GM12891 (cell line): Measurements from ENCODE around the gene PPHLN1.
"Not testable (repeated sequence)": the region's sequence is repeated elsewhere in the genome, so short reads cannot be mapped to it uniquely, and the experiment has no call there.

ENCODE experiments used
- POLR2A ChIP-seq: IDR thresholded peaks from 2 replicates; pipeline ENCODE4 v1.6.1; 2011; ENCODE audit warnings: low read depth, low read length, control low read depth
- POLR2AphosphoS5 ChIP-seq: IDR thresholded peaks from 2 replicates; pipeline ENCODE4 v1.6.1; 2011; ENCODE audit warnings: low read depth, low read length, control low read depth
- SPI1 ChIP-seq: IDR thresholded peaks from 2 replicates; pipeline ENCODE4 v1.6.1; 2011; ENCODE audit warnings: low read depth, low read length, control low read depth
- TAF1 ChIP-seq: IDR thresholded peaks from 2 replicates; pipeline ENCODE4 v1.6.1; 2011; ENCODE audit warnings: low read depth, low read length, control low read depth

DNA sequence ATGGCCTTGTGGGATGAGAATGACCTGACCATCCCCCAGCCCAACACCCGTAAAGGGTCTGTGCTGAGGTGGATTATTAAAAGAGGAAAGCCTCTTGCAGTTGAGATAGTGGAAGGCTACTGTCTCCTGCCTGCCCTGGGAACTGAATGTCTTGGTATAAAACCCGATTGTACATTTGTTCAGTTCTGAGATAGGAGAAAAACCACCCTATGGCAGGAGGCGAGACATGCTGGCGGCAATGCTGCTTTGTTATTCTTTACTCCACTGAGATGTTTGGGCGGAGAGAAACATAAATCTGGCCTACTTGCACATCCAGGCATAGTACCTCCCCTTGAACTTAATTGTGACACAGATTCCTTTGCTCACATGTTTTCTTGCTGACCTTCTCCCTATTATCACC is 62.1 kb downstream of the PPHLN1 start:
- TF ChIP-seq POLR2A, POLR2AphosphoS5, TAF1, SPI1: not testable (repeated sequence)
